Uterus (tissue), 2 donors: Measurements from ENCODE around the gene HTT-AS.

Experiments
- POLR2A ChIP-seq, 2 donors: fragments of 450-650 bp; IDR thresholded peaks; one replicate each; pipeline ENCODE4 v1.6.1; 2016; ENCODE audit warnings: antibody characterized with exemption in 2 of 2, mild to moderate bottlenecking in 1 of 2, moderate library complexity in 1 of 2
- TF ChIP-seq, protein P1 (sequence below), 4 experiments: fragments of 200-600 bp in 2 of 4; fragments of 450-650 bp in 2 of 4; sonication (generic) in 2 of 4; IDR thresholded peaks; one replicate each; pipeline ENCODE4 v1.5.1; 2016 to 2019; ENCODE audit warnings: antibody characterized with exemption in 4 of 4, mild to moderate bottlenecking in 2 of 4, moderate library complexity in 1 of 4

DNA sequence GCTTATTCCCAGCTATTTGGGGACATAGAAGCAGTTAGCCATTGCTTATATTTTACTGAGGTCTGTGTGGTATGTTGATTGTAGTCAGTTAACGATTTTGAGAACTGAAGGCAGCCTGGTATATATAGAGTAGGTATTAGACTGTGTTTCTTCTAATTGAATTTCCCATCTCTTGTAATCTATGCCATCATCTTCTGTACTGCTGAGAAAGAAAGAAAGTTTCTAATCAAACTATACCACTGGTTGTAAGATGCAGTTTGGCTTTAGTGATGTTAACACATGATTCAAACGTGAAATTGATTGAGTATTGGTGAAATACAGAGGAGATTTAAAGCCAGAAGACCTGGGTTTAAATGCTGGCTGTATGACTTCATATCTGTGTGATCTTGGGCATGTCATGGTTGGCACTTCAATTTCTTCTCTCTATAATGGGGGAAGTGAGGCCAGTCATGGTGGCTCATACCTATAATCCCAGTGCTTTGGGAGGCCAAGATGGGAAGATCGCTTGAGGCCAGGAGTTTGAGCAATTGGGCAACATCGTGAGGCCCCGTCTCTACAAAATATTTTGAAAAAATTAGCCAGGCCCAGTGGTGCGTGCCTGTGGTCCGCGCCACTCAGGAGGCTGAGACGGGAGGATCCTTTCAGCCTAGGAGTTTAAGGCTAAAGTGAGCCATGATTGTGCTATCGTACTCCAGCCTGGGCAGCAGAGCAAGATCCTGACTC, 11.8 kb upstream of the HTT-AS start:
- TF ChIP-seq, protein P1, sequence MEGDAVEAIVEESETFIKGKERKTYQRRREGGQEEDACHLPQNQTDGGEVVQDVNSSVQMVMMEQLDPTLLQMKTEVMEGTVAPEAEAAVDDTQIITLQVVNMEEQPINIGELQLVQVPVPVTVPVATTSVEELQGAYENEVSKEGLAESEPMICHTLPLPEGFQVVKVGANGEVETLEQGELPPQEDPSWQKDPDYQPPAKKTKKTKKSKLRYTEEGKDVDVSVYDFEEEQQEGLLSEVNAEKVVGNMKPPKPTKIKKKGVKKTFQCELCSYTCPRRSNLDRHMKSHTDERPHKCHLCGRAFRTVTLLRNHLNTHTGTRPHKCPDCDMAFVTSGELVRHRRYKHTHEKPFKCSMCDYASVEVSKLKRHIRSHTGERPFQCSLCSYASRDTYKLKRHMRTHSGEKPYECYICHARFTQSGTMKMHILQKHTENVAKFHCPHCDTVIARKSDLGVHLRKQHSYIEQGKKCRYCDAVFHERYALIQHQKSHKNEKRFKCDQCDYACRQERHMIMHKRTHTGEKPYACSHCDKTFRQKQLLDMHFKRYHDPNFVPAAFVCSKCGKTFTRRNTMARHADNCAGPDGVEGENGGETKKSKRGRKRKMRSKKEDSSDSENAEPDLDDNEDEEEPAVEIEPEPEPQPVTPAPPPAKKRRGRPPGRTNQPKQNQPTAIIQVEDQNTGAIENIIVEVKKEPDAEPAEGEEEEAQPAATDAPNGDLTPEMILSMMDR (IDR thresholded peaks at IDR 0.05): no peak
- TF ChIP-seq POLR2A (IDR thresholded peaks at IDR 0.05): no peak
